GM18861 (cell line): ENCODE results near the gene IL1A.

Experiments
- ATAC-seq: cut with Tn5 transposase; IDR thresholded peaks from one replicate; pipeline ENCODE4 v1.9.1; 2021; ENCODE audit not compliant: unreplicated experiment

The IL1A gene

DNA sequence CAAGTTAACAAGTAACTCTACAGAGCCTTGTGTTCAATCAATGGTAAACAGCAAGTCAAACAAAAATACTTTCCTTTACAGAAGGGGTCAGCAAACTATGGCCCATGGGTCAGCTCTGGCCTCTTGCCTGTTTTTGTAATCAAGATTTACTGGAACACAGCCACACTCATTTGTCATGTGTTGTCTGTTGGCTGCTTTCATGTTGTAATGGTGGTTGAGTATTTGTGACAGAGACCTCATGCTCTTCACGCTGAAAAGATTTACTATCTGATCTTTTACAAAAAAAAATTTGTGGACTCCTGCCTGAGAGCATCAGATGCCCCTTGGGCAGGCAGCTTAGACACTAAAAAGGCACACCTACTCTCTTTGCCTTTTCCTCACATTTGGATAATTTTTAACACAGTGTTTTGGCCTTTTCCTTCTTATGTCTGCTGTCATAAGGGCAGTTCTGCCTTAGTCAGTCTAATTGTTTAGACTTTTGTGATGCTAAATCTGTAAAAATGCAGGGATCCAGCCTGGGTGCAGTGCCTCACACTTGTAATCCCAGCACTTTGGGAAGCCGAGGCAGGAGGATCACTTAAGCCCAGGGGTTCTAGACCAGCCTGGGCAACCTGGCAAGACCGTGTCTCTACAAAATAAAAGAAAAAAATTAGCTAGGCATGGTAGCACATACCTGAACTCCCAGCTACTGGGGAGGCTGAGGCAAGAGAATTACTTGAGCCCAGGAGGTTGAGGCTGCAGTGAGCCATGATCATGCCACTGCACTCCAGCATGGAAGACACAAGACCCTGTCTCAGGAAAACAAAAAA lies 34.0 kb upstream of the IL1A start:
- no peak for ATAC-seq

DNA sequence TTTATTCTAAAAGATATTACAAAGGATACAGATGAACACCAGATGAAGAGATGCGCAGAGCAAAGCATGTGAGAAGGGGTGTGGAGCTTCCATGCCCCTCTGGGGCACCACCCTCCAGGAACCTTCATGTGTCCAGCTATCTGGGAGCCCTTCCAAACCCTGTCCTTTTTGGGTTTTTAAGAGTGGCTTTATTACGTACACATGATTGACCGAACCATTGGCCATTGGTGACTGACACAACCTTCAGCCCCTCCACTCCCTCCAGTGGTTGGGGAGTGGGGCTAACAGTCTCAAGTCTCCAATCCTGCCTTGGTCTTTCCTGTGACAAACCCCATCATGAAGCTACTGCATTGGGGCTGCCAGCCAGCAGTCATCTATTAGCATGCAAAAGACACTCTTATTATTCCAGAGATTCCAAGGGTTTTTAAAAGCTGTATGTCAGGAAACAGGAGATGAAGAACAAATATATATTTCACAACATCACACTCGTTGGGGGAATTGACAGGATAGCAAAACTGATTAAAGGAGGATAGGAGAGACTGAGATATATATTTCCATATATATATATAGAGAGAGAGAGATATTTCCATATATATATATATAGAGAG lies 32.9 kb upstream of the IL1A start:
- ATAC-seq: no peak

DNA sequence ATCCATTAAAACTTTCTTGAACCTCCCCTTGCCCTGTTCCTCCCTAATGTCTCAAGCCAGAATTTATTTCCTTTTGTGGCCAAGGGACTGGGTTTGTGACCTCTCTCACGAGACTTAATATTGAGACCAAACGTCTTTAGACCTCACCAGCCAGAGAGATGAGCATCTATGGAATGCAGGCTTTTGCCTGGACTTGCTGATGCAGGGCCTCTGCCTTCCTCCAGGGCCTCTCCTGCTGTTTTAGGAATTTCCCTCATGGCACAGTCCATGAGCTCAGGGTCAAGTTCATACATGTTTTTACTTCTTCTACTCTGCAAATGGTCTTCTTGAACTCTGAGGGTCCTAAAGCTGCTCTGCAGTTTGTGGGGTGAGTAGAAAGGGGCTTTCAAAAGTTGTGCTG lies 30.0 kb upstream of the IL1A start:
- ATAC-seq: no peak

DNA sequence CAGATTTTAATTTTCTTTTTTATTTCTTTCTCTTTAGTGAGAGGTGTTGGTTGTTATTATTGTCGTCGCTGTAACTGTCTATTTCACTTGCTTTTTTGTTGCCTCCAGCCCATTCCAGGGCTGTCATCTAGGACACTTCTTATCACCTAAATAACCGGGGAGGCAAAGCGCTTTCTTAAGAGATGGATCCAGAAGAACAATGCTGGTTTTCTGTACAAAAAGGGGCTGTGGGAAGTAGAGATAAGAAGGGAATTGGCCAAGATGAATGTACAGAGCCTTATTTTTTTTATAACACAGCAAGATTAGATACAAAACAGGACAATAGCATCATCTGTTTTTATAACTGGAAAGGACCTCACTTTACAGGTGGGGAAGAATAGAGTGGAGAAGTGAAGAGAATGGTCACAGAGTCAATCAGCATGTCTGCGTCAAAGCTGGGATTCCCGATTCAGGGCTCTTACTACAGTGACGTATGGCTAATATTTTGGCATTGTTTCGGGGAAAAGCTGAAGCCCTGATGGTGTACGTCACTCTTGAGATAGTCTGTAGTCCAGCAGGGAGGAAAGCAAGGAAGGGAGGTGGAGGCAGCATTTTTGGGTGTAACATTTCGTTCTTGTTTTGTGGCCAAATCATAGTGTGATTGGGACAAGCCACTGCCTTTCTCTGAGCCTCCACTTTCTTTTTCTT lies 29.1 kb upstream of the IL1A start:
- no peak for ATAC-seq

DNA sequence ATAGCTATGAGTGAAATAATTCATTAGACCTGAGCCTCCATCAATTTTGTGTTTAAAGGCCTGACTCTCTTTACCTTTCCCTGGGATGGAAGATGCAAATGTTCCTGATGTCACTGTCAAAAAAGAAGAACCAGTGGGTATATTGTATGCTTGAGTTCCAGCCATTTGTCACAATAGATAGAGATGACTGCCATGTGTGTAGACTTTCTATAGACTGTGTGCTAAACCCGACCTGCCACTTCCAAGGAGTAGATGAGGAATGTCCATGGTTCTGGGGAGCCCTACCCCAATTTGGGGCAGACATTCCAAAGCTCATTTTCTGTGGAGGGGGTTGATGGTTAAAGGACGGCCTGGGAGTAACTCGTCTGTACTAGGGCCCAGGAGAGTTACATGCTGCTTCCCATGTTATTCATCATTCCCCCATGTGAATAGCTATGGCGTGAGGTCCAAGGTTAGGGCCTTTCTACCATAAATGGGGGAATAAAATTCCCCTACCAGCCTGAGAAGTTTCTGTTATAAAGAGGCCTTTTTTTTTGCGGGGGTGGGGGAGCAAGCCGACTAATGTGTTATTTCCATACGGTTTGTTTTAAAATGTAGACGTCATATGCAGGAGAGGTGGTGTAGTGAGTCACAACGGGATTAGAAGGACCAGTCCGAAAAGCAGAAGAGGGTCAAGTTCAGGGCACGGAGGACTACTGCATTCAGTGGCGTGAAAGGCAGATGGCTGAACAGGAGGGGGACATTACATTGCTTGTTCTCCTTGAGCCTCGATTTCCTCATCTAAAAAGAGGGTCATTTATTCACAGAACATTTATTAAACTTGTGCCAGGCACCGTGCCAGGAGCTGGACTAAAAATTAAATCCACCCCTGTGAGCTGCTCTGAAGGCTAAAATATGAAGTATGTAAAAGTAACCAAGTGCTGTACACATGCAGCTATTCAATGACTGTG lies 28.3 kb upstream of the IL1A start:
- ATAC-seq: peak; percentile 69

DNA sequence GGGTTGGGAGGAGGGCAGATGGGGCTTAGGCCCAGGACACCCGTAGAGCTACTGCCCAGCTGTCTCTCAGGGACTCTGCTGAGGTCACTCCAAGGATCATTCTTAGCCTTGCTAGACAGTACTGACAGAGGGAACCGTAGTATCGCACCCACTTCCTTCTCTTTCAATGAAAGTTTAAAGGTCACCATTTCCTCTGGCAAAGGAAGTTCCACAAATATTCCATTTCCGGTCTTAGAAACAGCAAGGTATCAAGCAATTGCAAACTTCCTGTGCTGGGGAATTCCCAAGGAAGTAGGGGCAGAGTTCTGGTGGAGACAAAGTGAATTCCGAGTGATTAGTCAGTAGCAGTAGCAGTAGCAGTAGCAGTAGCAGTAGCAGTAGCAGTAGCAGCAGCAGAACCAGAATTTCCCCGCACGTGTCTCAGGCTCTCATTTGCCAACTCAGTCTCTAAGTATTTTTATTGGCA lies 27.6 kb upstream of the IL1A start:
- no peak for ATAC-seq

DNA sequence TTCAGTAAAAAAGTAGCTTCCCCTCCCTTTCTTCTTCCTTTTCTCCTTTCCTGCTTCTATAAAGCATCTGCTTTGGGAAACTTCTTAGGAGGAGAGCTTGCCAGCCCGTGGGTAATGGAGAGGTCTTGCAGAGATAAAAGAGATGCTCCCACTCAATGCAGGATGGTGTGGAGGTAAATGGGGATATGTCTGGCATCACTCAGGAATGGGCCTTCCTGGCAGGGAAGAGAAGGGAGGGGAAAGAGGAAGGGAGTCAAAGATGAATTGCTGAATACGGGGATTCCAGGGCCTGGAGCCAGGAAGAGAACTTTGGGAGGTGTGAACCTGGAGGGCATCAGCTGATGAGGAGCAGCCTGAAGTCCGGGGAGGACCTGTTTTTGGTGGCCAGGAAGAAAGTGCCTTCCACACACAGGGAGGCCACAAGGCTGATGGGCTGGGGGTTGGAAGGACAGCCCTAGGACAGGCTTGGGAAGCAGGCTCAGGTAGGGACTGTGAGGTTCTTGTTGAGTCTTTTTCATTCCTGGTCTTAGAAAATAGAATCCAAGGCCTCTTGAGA lies 27.1 kb upstream of the IL1A start:
- no peak for ATAC-seq

DNA sequence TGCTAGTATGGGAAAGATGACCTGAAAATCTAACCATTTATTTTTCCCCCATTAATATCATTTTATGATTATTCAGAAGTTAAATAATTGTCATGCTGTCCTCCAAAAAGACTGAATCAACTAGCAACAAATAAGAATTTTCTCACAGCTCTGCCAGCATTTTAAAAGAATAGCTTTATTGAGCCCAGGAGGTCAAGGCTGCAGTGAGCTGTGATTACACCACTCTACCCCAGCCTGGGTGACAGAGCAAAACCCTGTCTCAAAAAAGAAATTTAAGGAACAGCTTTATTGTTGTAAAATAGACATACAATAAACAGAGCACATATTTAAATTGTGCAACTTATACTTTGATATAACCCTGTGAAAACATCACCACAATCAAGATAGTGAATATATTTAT lies 24.8 kb upstream of the IL1A start:
- ATAC-seq: no peak

DNA sequence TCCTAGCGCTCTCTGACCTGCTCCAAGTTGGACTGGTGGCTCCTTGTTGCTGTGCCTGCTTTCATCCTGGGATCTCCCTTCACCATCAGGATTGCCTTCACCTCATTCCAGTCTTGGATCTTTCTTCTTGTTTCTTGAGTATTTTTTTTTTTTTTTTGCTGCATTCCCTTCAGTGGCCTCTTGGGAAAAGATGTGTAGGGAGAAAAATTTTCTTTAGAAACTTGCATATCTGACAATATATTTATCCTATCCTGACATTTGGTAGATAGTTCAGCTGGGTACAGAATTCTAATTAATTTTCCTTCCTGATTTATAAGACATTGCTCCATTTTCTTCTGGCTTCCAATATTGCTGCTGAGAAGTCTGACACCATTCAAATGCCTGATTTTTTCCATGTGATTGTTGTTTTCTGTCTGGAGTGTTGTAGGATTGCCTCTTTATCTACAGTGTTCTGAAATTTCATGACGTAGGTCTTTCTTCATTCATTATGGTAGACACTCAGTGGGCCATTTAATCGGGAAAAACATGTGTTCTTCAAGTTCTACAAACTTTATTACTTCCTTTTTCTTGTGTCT lies 23.0 kb upstream of the IL1A start:
- no peak for ATAC-seq

DNA sequence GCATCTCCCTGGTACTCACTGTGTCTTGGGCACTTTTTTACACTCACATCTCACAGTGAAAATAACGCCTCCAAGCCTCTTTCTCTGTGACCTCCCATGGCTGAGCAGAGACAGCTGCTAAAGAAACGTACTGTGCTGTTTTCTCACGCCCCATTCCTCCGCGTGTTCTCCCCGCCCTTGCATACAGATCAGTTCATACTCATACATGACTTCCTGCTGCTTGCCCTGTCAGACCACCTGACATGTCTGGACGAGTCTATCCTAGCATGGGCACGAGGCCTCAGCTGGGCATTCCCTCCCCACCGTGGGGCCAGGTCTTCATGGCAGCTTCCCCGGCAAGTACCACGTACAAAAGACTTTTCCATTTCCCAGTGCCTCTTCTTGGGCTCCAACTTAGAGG lies 21.2 kb upstream of the IL1A start:
- ATAC-seq: peak; percentile 62

DNA sequence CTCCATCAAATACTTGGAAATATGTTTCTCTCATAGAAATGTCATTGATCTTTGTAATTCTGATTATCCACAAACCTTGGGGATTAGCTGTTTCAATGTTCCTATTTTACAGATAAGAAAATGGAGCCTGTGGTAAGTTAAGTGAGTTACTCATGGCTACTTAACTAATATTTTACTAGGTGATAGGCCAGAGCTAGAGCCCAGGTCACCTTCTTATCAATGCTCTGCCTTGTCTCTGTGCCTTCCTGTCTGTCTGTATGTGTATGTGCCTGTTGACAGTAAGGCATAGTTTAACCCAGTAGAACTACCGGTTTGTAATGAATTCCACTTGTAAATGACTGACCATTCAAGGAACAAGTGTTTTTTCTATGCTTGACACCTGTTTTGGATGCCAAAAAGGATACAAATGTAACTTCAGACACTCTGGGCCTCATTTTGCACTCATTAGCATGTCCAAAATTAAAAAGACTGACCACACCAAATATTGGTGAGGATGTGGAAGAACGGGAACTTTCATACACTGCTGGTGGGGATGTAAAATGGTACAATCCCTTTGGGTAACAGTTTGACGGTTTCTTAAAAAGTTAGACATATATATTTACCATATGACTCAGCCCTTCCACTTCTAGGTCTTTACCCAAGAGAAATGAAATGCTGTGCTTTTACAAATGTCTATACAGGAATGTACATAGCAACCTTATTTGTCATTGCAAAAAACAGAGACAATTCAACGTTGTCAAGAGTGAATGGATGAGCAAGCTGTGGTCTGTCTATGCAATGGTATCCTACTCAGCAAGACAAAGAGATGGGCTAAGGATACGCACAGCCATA lies 19.6 kb upstream of the IL1A start:
- no peak for ATAC-seq

DNA sequence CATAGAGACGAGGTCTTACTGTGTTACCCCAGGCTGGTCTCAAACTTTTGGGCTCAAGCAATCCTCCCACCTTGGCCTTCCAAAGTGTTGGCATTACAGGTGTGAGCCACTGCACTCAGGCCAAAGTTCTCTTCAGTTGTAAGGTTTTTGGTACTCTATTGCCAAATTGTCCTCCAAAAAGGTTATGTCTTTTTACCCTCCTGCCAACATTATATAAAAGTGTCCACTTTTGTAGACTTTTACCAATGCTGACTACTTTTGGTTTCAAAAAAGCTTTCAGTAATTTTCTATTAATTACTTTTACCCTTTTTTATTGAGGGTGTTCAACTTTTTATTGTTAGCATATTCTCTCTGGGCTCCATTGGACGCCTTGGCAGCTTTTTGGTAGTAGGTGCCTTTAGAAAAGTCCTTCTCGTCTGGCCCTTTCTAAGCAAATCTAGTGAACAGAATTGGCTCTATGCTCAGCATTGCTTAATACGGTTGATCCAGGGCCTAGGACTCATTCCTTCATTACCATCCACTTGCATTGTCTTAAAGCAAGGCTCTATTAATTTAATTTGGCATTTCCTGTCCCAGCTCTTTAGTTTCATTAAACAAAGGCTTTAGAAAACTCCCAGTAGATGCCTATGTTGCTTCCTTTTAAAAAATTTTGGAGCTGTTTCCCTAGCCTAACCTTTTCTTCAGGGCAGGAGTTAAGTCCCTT lies 16.7 kb upstream of the IL1A start:
- ATAC-seq: no peak

DNA sequence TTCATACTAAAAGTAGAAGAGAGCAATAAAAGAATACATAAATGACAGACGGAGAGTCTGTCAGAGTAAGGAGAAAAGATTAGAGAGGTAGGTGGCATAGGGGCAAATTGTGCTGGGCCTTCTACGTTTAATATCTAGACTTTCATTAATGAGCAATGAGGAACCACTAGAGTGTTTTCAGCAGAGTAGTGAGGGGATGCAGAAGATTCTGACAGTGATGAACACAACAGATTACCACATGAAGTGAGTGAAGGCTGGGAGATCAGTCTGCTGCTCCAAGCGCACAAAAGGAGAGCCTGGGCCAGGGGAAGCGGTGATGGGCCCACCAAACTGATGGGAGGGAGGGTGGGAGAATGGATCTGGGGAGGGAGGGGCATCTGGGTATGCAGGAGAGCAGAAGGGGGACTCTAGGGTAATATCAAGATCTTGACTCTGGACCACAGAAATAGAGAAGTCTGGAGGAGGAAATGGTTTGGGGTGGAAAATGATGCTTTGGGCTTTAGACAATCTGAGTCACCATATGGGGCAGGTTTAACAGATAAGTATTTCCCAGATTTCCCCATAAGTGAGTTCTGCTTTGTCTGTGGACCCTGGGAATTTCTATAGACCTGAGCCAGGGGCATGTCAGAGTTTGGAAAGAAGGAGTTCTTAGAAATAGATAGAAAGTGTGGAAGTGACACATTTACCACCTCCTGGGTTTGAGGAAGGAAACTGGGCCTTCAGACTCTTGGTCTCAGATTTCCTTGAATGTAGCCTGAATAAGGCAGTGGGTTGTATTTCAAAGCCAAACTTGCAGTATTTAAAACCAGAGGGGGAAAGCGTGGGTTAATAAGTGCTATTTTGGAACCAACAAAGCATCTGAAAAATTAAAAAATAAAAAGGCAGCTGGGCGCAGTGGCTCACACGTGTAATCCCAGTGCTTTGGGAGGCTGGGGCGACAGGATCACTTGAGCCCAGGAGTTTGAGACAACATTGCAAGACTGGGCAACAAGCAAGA lies 15.0 kb upstream of the IL1A start:
- no peak for ATAC-seq

DNA sequence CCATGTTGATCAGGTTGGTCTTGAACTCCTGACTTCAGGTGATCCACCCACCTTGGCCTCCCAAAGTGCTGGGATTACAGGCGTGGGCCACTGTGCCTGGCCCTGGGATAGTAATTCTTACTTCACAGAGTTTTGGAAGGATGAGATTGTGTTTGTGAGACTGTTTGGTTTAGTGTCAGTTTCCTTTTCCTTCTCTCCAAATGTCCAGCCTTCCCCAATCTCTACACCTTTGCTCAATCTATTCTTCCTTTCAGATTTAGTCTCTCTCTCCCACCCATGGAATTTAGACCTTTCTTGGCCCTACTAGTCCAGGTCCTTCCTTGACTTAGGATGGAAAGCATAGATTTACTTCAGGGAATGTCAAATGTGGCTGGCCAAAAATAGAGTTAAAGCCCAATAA lies 12.2 kb upstream of the IL1A start:
- no peak for ATAC-seq

DNA sequence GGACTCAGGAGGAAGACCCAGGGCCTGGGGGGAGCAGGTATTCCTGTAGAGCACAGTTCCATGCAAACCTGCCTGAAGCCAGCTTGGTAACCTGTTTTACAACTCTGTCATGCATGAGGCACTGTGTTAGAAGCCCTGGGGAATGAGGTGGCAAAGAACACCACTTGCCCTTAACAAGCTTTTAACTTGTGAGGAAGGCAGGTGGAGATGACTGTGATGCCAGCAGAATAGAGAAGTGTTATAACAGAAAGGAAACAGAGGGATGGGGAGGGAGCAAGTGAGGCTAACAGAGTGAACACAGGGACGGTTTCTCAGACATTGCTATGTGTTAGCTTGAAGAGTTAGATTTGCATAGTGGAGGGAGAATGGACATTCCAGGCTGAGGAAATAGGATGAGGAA lies 11.5 kb upstream of the IL1A start:
- no peak for ATAC-seq

DNA sequence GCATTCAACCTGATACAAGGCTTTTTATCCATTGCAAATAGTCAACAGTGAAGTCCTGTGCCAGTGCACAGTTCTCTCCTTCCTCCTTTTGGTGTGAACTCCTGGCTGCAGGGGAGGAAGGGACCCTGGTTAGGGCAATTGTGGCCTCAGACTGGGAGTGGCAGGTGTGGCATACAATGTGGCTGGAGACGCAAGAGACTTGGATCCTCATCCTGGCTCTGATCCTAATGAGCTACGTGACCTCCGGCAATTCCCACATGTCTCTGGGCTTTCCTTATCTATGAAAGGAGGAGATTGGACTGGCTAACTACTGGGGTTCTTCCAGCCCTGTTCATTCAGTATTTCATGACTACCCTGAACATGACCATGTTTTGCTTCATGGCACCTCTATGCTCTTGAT lies 10.5 kb upstream of the IL1A start:
- ATAC-seq: no peak

DNA sequence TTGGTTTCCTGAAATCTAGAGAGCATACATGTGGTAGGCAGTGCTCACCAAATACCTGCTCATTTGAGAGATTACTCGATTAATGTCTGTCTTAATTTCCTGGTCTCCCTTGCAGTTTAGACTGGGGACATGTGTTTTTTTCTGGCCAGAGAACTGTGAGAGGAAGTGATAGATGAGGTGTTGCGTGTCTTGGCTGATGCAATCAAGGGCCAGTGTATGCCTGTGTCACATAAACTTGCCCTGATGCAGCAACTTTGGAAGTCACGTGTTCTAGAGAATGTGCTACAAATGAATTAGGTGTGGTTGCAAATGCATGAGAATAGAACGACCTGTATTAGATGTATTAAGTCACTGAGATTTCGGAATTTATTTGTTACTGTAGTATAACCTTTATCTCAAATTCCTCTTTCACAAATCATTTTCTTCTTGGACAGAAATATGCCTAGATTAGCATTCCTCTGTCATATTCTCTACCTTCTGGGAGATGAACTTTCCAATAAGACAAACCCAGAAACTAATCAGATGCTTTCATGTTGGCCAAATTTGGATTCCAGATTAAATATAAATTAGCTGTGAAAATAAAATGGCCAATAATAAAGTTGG lies 9.9 kb upstream of the IL1A start:
- ATAC-seq: peak; percentile 64
